ENCODE results near the gene AP1B1.

GRCh38 chr22:29341849-29342127 lies 46.6 kb downstream of the AP1B1 start:
- no peak for TF ChIP-seq ARNT (IDR thresholded peaks at IDR 0.05)
- TF ChIP-seq ELF4 (IDR thresholded peaks at IDR 0.05), result no peak
- no peak for TF ChIP-seq FOXM1 (IDR thresholded peaks at IDR 0.05; ENCODE audit: borderline replicate concordance)
- no peak for TF ChIP-seq SP1 (IDR thresholded peaks at IDR 0.05)
- TF ChIP-seq L3MBTL2 (conservative IDR thresholded peaks at IDR 0.05), result no peak
- no peak for TF ChIP-seq SUZ12 (IDR thresholded peaks at IDR 0.05)
- TF ChIP-seq, protein P1, sequence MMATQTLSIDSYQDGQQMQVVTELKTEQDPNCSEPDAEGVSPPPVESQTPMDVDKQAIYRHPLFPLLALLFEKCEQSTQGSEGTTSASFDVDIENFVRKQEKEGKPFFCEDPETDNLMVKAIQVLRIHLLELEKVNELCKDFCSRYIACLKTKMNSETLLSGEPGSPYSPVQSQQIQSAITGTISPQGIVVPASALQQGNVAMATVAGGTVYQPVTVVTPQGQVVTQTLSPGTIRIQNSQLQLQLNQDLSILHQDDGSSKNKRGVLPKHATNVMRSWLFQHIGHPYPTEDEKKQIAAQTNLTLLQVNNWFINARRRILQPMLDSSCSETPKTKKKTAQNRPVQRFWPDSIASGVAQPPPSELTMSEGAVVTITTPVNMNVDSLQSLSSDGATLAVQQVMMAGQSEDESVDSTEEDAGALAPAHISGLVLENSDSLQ (IDR thresholded peaks at IDR 0.05), result no peak
- TF ChIP-seq NFRKB (IDR thresholded peaks at IDR 0.05), result no peak

All from HEK293T (cell line).